ACC112 (cell line): ENCODE data around the gene SYNE1.

ENCODE experiments used
- H2AFZ ChIP-seq: fragments of 200-600 bp; sonication (generic); one replicate; pipeline ENCODE4 v1.6.0; 2017; ENCODE audit warnings: antibody characterized with exemption, low read length; ENCODE audit not compliant: unreplicated experiment
- H3K27ac ChIP-seq: fragments of 200-600 bp; sonication (generic); 2 replicates; pipeline ENCODE4 v1.5.1; 2014; ENCODE audit warnings: low read depth, mild to moderate bottlenecking, antibody characterized with exemption, low read length, moderate library complexity
- H3K27me3 ChIP-seq: fragments of 200-600 bp; sonication (generic); 2 replicates; pipeline ENCODE4 v1.6.1; 2014; ENCODE audit warnings: mild to moderate bottlenecking, antibody characterized with exemption, low read length, moderate library complexity, mixed read lengths; ENCODE audit not compliant: insufficient read depth
- H3K36me3 ChIP-seq: fragments of 200-600 bp; sonication (generic); 2 replicates; pipeline ENCODE4 v1.6.1; 2016; ENCODE audit warnings: mild to moderate bottlenecking, antibody characterized with exemption, low read length, moderate library complexity, mixed read lengths; ENCODE audit not compliant: insufficient read depth
- H3K4me1 ChIP-seq: fragments of 200-600 bp; sonication (generic); one replicate; pipeline ENCODE4 v1.6.1; 2016; ENCODE audit warnings: low read length, mixed read lengths; ENCODE audit not compliant: insufficient read depth, unreplicated experiment, control insufficient read depth
- H3K4me3 ChIP-seq: fragments of 200-600 bp; sonication (generic); 2 replicates; pipeline ENCODE4 v1.5.1; 2014; ENCODE audit warnings: mild to moderate bottlenecking, low read depth, low read length
- H3K79me2 ChIP-seq: fragments of 200-600 bp; sonication (generic); one replicate; pipeline ENCODE4 v1.6.0; 2016; ENCODE audit warnings: low read length; ENCODE audit not compliant: control insufficient read depth, unreplicated experiment, insufficient read depth

The SYNE1 gene

DNA sequence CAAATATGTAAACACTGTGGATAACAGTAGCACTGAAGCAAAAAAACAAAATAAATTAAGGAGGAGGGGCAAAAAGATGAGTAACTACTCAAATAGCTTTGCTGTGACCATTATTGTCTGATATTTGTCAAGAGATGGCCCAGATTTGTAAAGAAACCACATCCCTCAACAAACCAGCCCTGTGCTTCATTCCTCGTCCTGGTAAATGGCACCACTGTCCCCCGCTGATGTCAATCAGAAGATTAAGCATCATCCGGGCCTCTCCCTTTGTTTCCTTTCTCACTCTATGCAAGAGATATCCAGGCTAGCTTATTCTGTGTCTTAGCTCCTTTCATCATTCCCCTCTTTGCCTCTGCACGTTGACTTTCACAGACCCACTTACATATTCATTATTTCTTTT lies 259.0 kb downstream of the SYNE1 start:
- Histone ChIP-seq H3K36me3 (no peaks in the 10 kb centered on the region), H3K4me1 (peaks cover 22% of the 10 kb centered on the region), H3K79me2 (peaks cover 31% of the 10 kb centered on the region), H3K4me3 (peak overlapping the region; percentile 87), H2AFZ (no peak overlapping the region), H3K27ac (peak overlapping the region; percentile 30; the same call in 1 of the 2 replicates), H3K27me3 (no peaks in the 10 kb centered on the region)

DNA sequence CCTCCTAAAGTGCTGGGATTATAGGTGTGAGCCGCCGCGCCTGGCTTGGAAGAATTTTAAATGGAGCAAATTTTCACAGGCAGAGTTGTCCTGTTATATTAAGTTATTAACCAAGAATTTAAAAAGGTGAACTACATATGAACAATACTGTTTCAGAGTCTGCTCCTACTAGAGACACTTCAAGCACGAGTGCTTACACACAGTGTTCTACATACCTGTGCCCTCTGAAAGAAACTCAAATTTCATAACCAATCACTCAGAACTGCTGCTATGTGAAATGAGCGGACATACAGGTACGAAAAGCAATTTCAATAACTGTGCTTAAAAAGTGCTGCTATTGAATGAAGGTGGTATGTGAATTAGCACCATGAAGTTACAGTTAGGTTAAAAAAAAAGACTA lies 262.0 kb downstream of the SYNE1 start:
- Histone ChIP-seq H3K27ac (no peak overlapping the region), H2AFZ (no peak overlapping the region), H3K79me2 (peaks cover 28% of the 10 kb centered on the region), H3K36me3 (peaks cover 12% of the 10 kb centered on the region; the same call in 1 of the 2 replicates), H3K4me1 (peaks cover 15% of the 10 kb centered on the region), H3K27me3 (no peaks in the 10 kb centered on the region), H3K4me3 (no peak overlapping the region)

DNA sequence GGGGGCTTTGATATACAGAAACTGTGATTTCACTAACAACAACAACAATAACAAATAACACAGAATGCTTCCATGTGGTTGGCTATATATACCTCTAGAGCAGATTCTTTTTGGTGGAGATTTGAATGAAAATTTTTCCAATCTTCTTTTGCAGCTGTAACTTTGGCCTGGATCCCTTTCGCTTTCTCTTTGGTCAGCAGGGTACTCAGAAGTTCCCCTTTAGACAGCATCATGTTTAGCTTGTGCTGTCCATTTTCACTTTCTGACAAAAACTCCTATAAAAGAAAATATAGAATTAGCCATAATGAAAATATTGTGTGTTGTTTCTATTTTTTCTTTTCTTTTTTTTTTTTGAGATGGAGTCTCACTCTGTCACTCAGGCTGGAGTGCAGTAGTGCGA lies 264.2 kb downstream of the SYNE1 start:
- Histone ChIP-seq H3K27ac (no peak overlapping the region), H3K27me3 (no peaks in the 10 kb centered on the region), H3K4me1 (peaks cover 17% of the 10 kb centered on the region), H3K4me3 (no peak overlapping the region), H3K79me2 (peaks cover 8% of the 10 kb centered on the region), H3K36me3 (peaks cover 12% of the 10 kb centered on the region; the same call in 1 of the 2 replicates), H2AFZ (no peak overlapping the region)

DNA sequence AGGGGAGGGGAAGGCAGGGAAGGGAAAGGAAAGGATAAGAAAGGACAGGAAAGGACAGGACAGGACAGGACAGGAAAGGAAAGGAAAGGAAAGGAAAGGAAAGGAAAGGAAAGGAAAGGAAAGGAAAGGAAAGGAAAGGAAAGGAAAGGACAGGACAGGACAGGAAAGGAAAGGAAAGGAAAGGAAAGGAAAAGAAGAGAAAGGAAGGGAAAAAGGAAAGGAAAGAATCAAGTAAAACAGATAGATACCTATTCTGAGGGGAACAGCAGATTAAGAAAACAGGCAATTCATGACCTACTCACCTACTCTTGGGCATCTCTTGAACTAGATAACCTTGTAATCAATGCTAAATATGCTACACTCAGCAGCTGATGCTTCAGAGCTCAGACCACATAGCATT lies 265.4 kb downstream of the SYNE1 start:
- Histone ChIP-seq H3K4me1 (peaks cover 16% of the 10 kb centered on the region), H2AFZ (no peak overlapping the region), H3K79me2 (peaks cover 4% of the 10 kb centered on the region), H3K36me3 (peaks cover 12% of the 10 kb centered on the region; the same call in 1 of the 2 replicates), H3K27me3 (no peaks in the 10 kb centered on the region), H3K27ac (no peak overlapping the region), H3K4me3 (no peak overlapping the region)

DNA sequence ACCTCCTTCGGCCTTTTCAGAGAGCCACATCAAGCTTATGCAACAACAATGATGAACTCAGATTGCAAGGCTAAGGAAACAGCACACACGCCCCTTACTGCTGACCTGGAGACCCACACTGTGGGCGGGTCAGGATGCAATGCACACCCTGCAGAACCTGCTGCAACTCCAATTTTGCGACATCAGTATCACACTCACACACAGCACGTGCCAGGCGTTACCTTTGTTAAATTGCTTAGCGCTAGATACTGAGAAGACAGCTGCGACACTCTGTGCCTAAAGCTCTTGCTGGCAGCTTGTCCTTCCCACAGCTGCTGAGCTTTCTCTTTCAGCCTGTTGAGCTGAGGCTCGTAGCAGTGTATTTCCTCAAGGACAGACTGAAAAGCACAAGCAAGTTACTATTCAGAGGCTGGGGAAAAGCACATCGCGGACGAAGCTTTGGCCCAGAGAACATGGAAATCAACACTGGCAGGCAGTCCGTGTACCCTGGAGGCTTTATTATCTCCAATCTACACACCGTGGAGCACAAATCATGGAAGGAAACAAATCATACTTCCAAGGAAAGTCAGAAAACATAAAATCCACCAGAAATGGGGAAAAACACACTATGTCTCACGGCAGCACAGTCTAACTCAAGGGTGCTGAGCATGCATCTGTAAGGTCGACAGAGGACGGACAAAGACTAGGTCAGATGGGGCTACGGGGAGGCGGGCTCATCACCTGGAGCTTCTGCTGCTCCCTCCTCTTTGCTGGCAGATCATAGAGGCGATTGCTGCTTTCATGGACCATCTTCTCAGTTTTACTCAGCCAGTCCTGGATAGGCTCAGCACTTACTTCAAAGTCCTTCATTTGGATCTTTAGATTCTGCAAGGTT lies 268.2 kb downstream of the SYNE1 start:
- Histone ChIP-seq H3K4me3 (peak overlapping the region; percentile 10; the same call in 1 of the 2 replicates), H3K79me2 (no peaks in the 10 kb centered on the region), H3K27me3 (no peaks in the 10 kb centered on the region), H3K27ac (no peak overlapping the region), H3K4me1 (peaks cover 16% of the 10 kb centered on the region), H3K36me3 (peaks cover 15% of the 10 kb centered on the region), H2AFZ (no peak overlapping the region)

DNA sequence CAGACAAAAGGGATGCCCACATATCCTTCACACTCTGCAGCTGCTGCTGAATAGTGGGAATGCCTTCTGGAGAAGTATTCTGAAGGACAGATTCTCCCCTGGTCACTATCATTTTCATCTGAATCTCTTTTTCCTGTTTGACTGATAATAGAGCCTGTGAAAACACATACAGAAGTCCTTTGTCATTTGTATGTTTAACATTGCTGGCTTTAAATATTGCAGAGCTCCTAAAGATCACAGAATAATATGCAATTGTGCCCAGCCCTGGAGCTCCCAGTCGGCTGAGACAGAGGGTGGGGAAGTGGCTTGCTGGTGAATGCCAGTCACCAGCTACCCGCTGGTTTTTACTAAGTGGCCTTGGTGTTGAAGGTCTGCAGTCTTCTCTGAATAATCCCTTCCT lies 272.3 kb downstream of the SYNE1 start:
- H2AFZ ChIP-seq = no peak overlapping the region
- H3K79me2 ChIP-seq = no peaks in the 10 kb centered on the region
- peaks cover 7% of the 10 kb centered on the region for H3K36me3 ChIP-seq
- H3K27ac ChIP-seq = no peak overlapping the region
- H3K4me1 ChIP-seq = peaks cover 16% of the 10 kb centered on the region
- no peak overlapping the region for H3K4me3 ChIP-seq
- no peaks in the 10 kb centered on the region for H3K27me3 ChIP-seq

DNA sequence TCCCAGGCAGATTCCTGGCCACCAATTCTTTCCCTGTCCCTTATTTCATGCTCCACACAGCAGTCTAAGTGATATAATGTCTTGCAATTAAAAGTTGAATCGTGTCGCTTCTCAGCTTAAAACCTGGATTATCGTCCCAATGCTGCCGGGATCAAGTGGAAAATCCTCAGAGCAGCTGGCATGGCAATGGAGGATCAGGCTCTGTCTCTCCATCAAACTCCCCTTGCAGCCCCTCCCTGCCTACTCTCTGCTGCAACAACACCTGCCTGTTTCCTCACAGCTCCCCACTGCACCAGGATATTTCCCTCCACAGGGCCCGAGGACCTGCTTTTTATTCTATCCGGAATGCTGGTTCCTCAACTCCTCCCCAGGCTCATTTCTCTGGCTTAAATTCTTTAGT lies 277.1 kb downstream of the SYNE1 start:
- Histone ChIP-seq H3K79me2 (no peaks in the 10 kb centered on the region), H3K36me3 (peaks cover 4% of the 10 kb centered on the region; the same call in 1 of the 2 replicates), H3K27me3 (no peaks in the 10 kb centered on the region), H3K27ac (no peak overlapping the region), H3K4me3 (no peak overlapping the region), H2AFZ (no peak overlapping the region), H3K4me1 (peaks cover 4% of the 10 kb centered on the region)

DNA sequence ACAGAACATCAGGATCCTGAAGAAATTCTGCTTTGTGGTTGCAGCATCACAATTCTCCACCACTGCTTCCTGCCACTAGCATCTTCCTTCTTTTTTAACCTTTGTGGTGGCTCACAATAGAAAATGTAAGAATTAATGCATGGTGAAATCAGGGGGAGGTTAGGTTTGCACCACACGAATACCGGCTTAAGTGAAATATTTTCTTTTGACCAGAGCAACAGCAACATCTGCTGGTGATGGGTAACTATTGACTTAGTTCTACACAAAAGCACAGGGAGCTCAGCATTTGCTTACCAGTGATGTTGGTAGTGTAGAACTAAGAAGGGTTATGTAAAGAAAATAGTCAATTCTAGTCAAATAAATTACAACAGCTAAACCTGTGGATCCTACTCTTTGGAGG lies 280.5 kb downstream of the SYNE1 start:
- Histone ChIP-seq H3K79me2 (no peaks in the 10 kb centered on the region), H3K36me3 (peaks cover 20% of the 10 kb centered on the region), H3K27ac (no peak overlapping the region), H3K4me3 (no peak overlapping the region), H2AFZ (no peak overlapping the region), H3K4me1 (peaks cover 4% of the 10 kb centered on the region), H3K27me3 (no peaks in the 10 kb centered on the region)

DNA sequence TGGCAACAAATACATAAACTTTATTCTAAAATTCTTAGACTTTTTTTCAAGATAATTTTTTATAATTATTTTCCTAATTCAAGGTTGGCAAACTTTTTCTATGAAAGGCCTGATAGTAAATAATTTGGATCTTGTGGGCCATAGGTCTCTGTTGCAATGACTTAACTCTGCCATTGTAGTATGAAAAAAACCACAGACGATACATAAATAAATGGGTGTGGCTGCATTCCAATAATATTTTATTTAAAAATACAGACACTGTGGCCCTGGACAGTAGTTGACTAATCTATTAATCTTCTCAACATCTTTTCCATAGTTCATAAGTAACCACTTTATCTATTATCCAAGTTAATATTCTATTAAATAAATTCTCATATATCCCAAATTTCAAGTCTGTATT lies 281.1 kb downstream of the SYNE1 start:
- Histone ChIP-seq H3K79me2 (no peaks in the 10 kb centered on the region), H3K4me1 (peaks cover 4% of the 10 kb centered on the region), H3K27me3 (no peaks in the 10 kb centered on the region), H3K36me3 (peaks cover 16% of the 10 kb centered on the region), H2AFZ (no peak overlapping the region), H3K4me3 (no peak overlapping the region), H3K27ac (no peak overlapping the region)

DNA sequence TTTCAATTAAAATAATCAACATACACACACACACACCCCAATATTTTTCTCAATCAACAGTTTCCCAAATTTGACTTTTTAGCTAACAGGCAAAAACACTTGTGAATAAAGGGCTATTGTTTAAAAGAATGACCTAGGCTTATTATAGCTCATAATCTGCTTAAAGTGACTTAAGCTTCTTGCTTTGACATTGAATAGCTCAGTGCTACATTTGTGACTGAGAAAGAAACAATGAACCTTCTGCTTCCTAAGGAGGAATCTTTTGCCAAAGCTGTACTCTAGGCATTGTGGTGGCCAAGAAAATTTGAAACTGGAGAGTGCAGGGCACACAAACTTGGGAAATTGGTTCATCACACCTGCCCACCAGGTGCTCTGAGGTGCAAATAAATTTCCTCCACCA lies 282.0 kb downstream of the SYNE1 start:
- no peaks in the 10 kb centered on the region for H3K79me2 ChIP-seq
- H3K27ac ChIP-seq = no peak overlapping the region
- peaks cover 4% of the 10 kb centered on the region for H3K4me1 ChIP-seq
- no peak overlapping the region for H2AFZ ChIP-seq
- H3K4me3 ChIP-seq = no peak overlapping the region
- H3K27me3 ChIP-seq = no peaks in the 10 kb centered on the region
- peaks cover 15% of the 10 kb centered on the region for H3K36me3 ChIP-seq

DNA sequence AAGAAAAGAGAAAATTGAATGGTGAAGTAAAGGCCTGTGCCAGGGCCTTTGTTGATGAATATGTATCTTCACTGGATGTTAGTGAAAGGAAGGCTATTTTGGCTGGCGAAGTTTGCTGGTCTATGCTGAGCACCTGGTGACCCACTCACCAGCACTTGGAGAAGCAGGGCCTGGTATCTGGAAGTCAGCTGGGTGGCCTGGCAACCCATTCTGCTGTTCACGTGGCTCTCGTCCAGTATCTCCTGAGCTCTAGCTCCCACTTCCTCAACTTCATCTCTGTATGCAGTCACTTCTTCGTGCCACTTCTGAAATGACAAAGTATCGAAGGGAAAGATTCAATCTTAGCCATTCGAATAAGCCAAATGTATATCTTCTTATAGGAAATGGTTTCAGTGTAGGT lies 283.7 kb downstream of the SYNE1 start:
- Histone ChIP-seq H3K79me2 (no peaks in the 10 kb centered on the region), H3K4me1 (peaks cover 4% of the 10 kb centered on the region), H3K27me3 (no peaks in the 10 kb centered on the region), H2AFZ (no peak overlapping the region), H3K4me3 (no peak overlapping the region), H3K36me3 (peaks cover 15% of the 10 kb centered on the region), H3K27ac (no peak overlapping the region)
